Trophoblast cell (in vitro differentiated cells and primary cell): ENCODE results near the gene DGCR6L.

Experiments
- DNase-seq, 2 donors: peaks; one replicate each; pipeline ENCODE4 v3.0.0-alpha.2; 2016
- H2AFZ ChIP-seq: 2 replicates; pipeline ENCODE4 v1.6.1; 2013; ENCODE audit warnings: low read length, moderate library complexity, mild to moderate bottlenecking; ENCODE audit not compliant: insufficient read depth, poor library complexity
- H2AK5ac ChIP-seq: 2 replicates; pipeline ENCODE4 v1.6.1; 2013; ENCODE audit warnings: mild to moderate bottlenecking, low read length
- H2BK120ac ChIP-seq: 2 replicates; pipeline ENCODE4 v1.6.1; 2013; ENCODE audit warnings: low read length, mild to moderate bottlenecking, moderate library complexity; ENCODE audit not compliant: insufficient read depth, poor library complexity
- H2BK12ac ChIP-seq: 2 replicates; pipeline ENCODE4 v1.6.1; 2013; ENCODE audit warnings: mild to moderate bottlenecking, low read length, moderate library complexity
- H2BK5ac ChIP-seq: 2 replicates; pipeline ENCODE4 v1.6.1; 2013; ENCODE audit warnings: low read length, low read depth, moderate library complexity, mild to moderate bottlenecking; ENCODE audit not compliant: poor library complexity
- H3K14ac ChIP-seq: 2 replicates; pipeline ENCODE4 v1.6.1; 2013; ENCODE audit warnings: mild to moderate bottlenecking, low read length
- H3K18ac ChIP-seq: 2 replicates; pipeline ENCODE4 v1.6.1; 2013; ENCODE audit warnings: mild to moderate bottlenecking, low read length
- H3K23ac ChIP-seq: 2 replicates; pipeline ENCODE4 v1.6.1; 2013; ENCODE audit warnings: low read length
- H3K27ac ChIP-seq: 2 replicates; pipeline ENCODE4 v1.5.1; 2013; ENCODE audit warnings: low read depth, mild to moderate bottlenecking, inconsistent platforms, low read length, moderate library complexity
- H3K27me3 ChIP-seq: 2 replicates; pipeline ENCODE4 v1.6.1; 2013; ENCODE audit warnings: inconsistent platforms, mild to moderate bottlenecking, low read length, moderate library complexity; ENCODE audit not compliant: insufficient read depth
- H3K36me3 ChIP-seq, 2 experiments: 1 replicate in 1 of 2; 2 replicates in 1 of 2; pipeline ENCODE4 v1.6.1; 2013; ENCODE audit warnings: low read length in 2 of 2, mild to moderate bottlenecking in 2 of 2, moderate library complexity in 1 of 2; ENCODE audit not compliant: insufficient read depth in 2 of 2, control insufficient read depth in 1 of 2
- H3K4ac ChIP-seq: 2 replicates; pipeline ENCODE4 v1.6.1; 2013; ENCODE audit warnings: low read depth, mild to moderate bottlenecking, low read length, moderate library complexity
- H3K4me1 ChIP-seq, 2 experiments: 1 replicate in 1 of 2; 2 replicates in 1 of 2; pipeline ENCODE4 v1.6.1; 2013; ENCODE audit warnings: low read length in 2 of 2, mild to moderate bottlenecking in 2 of 2, moderate library complexity in 1 of 2; ENCODE audit not compliant: insufficient read depth in 2 of 2, control insufficient read depth in 1 of 2
- H3K4me2 ChIP-seq: 2 replicates; pipeline ENCODE4 v1.6.1; 2013; ENCODE audit warnings: inconsistent platforms, mild to moderate bottlenecking, low read length, moderate library complexity
- H3K4me3 ChIP-seq: 2 replicates; pipeline ENCODE4 v1.5.1; 2013; ENCODE audit warnings: mild to moderate bottlenecking, low read depth, low read length, inconsistent platforms
- H3K79me1 ChIP-seq: one replicate; pipeline ENCODE4 v1.6.1; 2013; ENCODE audit warnings: low read length
- H3K79me2 ChIP-seq: 2 replicates; pipeline ENCODE4 v1.6.1; 2013; ENCODE audit warnings: low read length, mild to moderate bottlenecking; ENCODE audit not compliant: control insufficient read depth, insufficient read depth, poor library complexity
- H3K9ac ChIP-seq: 2 replicates; pipeline ENCODE4 v1.6.1; 2013; ENCODE audit warnings: mild to moderate bottlenecking, low read length
- H3K9me3 ChIP-seq: 2 replicates; pipeline ENCODE4 v1.6.1; 2013; ENCODE audit warnings: low read depth, mild to moderate bottlenecking, control low read depth, inconsistent platforms, low read length; ENCODE audit not compliant: insufficient read depth
- H4K12ac ChIP-seq: 2 replicates; pipeline ENCODE4 v1.6.1; 2013; ENCODE audit warnings: low read depth, mild to moderate bottlenecking, low read length, moderate library complexity
- H4K8ac ChIP-seq: 2 replicates; pipeline ENCODE4 v1.6.1; 2013; ENCODE audit warnings: low read depth, mild to moderate bottlenecking, low read length, moderate library complexity
- H4K91ac ChIP-seq: one replicate; pipeline ENCODE4 v1.6.1; 2013; ENCODE audit warnings: low read depth, mild to moderate bottlenecking, low read length, moderate library complexity
- WGBS: extraction: QIAGEN DNeasy Blood & Tissue Kit; methylation state at CpG from one replicate; pipeline ENCODE4 v1.1.7; 2013; ENCODE audit warnings: missing lambda C conversion rate; ENCODE audit not compliant: insufficient read length, insufficient coverage; ENCODE audit errors: extremely low coverage; 5-methylcytosine and 5-hydroxymethylcytosine counted together

The DGCR6L gene

DNA sequence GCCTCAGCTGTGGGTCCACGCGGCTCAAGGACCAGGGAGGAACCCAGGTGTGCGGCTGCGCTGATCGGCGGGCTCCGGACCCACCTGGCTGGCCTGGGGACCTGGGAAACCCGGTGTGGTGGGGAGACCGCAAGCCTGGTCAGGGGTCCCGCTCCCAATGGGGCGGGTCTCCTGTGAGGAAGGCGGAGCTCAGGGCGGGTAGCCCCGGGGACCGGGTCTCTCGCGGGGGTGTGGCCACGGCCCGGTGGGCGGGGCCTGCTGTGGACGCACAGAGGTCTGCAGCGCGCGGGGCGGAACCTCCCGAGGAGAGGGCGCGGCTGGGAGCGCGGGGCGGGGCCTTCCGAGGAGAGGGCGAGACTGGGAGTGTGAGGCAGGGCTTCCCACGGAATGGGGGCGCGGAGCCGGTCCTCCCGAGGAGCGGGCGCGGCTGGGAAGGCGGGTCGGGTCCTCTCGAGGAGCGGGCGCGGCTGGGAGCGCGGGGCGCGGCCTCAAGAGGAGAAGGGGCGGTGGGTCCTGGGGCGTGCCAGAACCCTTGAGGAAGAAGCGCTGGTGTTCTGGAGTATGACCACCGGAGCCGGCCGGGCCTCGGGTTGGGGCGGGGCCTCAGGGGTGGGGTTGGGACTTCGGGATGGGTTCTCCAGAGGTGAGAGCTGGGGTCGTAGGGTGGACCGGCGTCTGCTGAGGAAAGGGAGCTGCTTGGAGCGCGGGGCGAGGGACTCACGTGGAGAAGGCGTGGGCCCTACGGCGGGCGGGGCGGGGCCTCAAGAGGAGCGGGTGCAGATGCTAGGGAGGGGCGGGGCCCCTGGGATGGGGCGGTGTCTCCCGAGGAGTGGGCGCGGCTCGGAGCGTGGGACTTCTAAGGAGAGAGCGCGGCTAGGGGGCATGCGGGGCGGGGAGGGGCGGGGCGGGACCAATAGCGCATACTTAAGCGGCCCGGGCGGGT is 20.8 kb downstream of the DGCR6L start:
- H2BK120ac ChIP-seq = no peak overlapping the region
- no peak overlapping the region for H3K4ac ChIP-seq
- H4K8ac ChIP-seq = no peak overlapping the region
- no peak overlapping the region for H2AK5ac ChIP-seq
- no peak overlapping the region for H3K27ac ChIP-seq
- no peak overlapping the region for H2BK5ac ChIP-seq
- no peak overlapping the region for H4K91ac ChIP-seq
- H3K23ac ChIP-seq = no peak overlapping the region
- H3K9me3 ChIP-seq = peaks cover 2% of the 10 kb centered on the region
- no peaks in the 10 kb centered on the region for H3K79me1 ChIP-seq
- H2BK12ac ChIP-seq = no peak overlapping the region
- H3K4me1 ChIP-seq = peaks cover 6 to 12% of the 10 kb centered on the region in 2 experiments
- peak; percentile 64 to 81 for DNase-seq
- no peaks in the 10 kb centered on the region for H3K36me3 ChIP-seq
- H3K18ac ChIP-seq = no peak overlapping the region
- no peak overlapping the region for H3K9ac ChIP-seq
- H3K27me3 ChIP-seq = peaks cover 25% of the 10 kb centered on the region
- H3K4me2 ChIP-seq = peak overlapping the region; percentile 85
- H2AFZ ChIP-seq = peak overlapping the region; percentile 30
- WGBS = no CpG with 5 or more reads among the region's 90 CpGs
- H3K14ac ChIP-seq = no peak overlapping the region
- peak overlapping the region; percentile 16 for H3K4me3 ChIP-seq
- H3K79me2 ChIP-seq = no peaks in the 10 kb centered on the region
- H4K12ac ChIP-seq = no peak overlapping the region

DNA sequence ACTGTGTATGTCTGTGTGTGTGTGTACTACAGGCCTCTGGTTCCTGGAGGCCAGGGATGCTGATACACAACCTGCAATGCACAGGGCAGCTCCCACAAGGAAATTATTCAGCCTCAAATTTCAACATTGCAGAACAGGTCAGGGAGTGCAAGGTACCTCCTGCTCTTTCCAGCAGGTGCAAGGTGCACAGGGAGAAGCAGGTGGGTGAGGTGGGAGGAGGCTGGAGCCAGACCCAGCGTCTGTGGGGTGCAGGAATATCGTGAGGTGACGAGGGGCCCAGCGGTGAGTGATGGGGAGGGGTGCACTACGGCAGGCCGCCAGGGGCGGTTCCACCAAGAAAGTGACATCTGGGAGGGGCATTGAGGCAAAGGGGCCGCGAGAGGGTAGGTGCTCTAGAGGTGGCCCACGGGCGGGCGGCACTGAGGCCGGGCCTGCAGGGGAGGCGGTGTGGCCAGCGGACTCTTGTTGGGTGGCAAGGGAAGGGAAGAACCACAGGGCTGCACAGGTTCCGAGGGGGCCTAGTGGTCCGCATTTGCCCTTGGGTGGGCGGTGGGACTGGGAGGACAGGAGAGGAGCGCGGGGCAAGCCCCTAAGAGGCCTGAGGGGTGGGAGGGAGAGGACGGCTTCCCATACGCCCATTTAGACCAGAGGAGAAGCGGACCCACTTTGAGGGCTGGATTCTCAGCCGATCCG is 21.6 kb downstream of the DGCR6L start:
- H3K79me1 ChIP-seq = no peaks in the 10 kb centered on the region
- no peak overlapping the region for H3K18ac ChIP-seq
- no peak overlapping the region for H3K4me3 ChIP-seq
- H4K91ac ChIP-seq = no peak overlapping the region
- no peak overlapping the region for H3K23ac ChIP-seq
- no peak overlapping the region for H2BK12ac ChIP-seq
- H4K12ac ChIP-seq = no peak overlapping the region
- no peak overlapping the region for H3K27ac ChIP-seq
- no peak overlapping the region for H2AFZ ChIP-seq
- no peaks in the 10 kb centered on the region for H3K36me3 ChIP-seq
- H2BK120ac ChIP-seq = no peak overlapping the region
- no peak overlapping the region for H4K8ac ChIP-seq
- no peak overlapping the region for H3K14ac ChIP-seq
- no peak for DNase-seq
- no peaks in the 10 kb centered on the region for H3K79me2 ChIP-seq
- H2AK5ac ChIP-seq = no peak overlapping the region
- H2BK5ac ChIP-seq = no peak overlapping the region
- H3K4me2 ChIP-seq = peak overlapping the region; percentile 85
- WGBS = no CpG with 5 or more reads among the region's 25 CpGs
- peaks cover 2% of the 10 kb centered on the region for H3K9me3 ChIP-seq
- no peak overlapping the region for H3K4ac ChIP-seq
- peaks cover 6 to 12% of the 10 kb centered on the region in 2 experiments for H3K4me1 ChIP-seq
- no peak overlapping the region for H3K9ac ChIP-seq
- H3K27me3 ChIP-seq = peaks cover 25% of the 10 kb centered on the region

DNA sequence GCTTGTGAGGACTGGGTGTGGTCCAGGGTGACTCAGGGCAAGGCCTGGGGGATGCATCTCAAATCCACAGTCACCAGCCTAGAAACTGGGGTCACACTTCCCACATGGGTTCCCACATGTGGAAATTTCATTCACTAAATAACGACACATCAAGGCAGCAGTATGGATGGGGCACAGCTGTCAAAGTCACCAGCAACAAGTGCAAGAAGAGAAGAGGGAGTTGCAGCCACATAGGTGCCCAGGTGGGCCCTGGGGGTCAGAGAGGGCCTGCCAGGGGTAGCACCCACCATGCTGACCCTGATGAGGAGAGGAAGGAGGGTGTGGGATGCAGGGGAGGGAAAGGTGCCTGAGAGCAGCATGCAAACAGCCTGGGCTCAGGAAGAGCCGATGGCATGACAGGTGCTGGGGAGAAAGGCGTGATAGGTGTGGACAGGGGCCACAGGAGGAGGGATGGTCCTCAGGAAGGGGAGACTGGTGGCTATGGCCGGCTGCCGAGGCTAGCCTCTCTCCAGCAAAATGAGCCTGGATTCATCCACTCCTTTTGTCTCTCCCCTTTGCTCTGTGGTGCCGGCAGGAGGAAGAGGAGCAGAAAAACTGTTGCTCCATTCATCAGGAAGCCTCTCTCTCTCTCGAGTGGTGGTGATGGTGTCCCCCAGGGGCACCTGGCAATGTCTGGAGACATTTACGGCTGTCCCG is 22.3 kb downstream of the DGCR6L start:
- H3K18ac ChIP-seq = no peak overlapping the region
- H4K12ac ChIP-seq = no peak overlapping the region
- H2BK12ac ChIP-seq = no peak overlapping the region
- H3K79me2 ChIP-seq = no peaks in the 10 kb centered on the region
- H2BK120ac ChIP-seq = no peak overlapping the region
- H2BK5ac ChIP-seq = no peak overlapping the region
- H3K4me1 ChIP-seq = peaks cover 6 to 10% of the 10 kb centered on the region in 2 experiments
- H3K27ac ChIP-seq = no peak overlapping the region
- peaks cover 25% of the 10 kb centered on the region for H3K27me3 ChIP-seq
- H3K4ac ChIP-seq = no peak overlapping the region
- H3K9ac ChIP-seq = no peak overlapping the region
- H3K14ac ChIP-seq = no peak overlapping the region
- no peak overlapping the region for H3K23ac ChIP-seq
- H3K4me2 ChIP-seq = no peak overlapping the region
- no peak overlapping the region for H4K8ac ChIP-seq
- peaks cover 2% of the 10 kb centered on the region for H3K9me3 ChIP-seq
- H4K91ac ChIP-seq = no peak overlapping the region
- no CpG with 5 or more reads among the region's 9 CpGs for WGBS
- no peak overlapping the region for H2AFZ ChIP-seq
- no peak overlapping the region for H2AK5ac ChIP-seq
- no peaks in the 10 kb centered on the region for H3K36me3 ChIP-seq
- DNase-seq = no peak
- H3K4me3 ChIP-seq = no peak overlapping the region
- no peaks in the 10 kb centered on the region for H3K79me1 ChIP-seq

DNA sequence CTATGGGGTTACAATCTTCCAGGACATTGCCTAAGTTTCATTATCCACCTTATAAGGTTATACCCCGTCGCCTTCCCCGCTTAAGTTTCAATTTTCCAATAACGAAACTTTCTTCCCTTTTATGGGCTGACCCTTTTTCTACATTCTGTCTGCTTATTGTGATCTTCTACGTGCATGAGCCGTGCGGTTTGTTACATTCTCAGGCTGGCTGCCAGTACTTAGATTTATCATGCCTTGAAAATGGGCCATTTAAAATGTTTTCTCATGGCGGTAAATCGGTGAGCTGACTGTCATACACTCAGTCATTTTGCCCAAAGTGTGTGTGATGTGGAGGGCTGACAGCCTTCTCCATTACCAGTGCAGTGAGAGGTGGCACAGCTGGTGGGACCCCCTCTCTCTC is 23.3 kb downstream of the DGCR6L start:
- Histone ChIP-seq H3K9me3 (peaks cover 2% of the 10 kb centered on the region), H3K27me3 (peaks cover 25% of the 10 kb centered on the region), H2BK5ac (no peak overlapping the region), H2AFZ (no peak overlapping the region), H3K79me2 (no peaks in the 10 kb centered on the region), H4K12ac (no peak overlapping the region), H2BK12ac (no peak overlapping the region), H2AK5ac (no peak overlapping the region), H3K9ac (no peak overlapping the region), H3K14ac (no peak overlapping the region), H3K18ac (no peak overlapping the region), H3K27ac (no peak overlapping the region), H3K4ac (no peak overlapping the region), H3K79me1 (no peaks in the 10 kb centered on the region), H3K4me2 (no peak overlapping the region), H3K23ac (no peak overlapping the region), H3K4me1 (peaks cover 6 to 10% of the 10 kb centered on the region in 2 experiments), H2BK120ac (no peak overlapping the region), H4K91ac (no peak overlapping the region), H3K4me3 (no peak overlapping the region), H4K8ac (no peak overlapping the region), H3K36me3 (no peaks in the 10 kb centered on the region)
- WGBS = no CpG with 5 or more reads among the region's 9 CpGs
- no peak for DNase-seq
